WTC11 (cell line): Measurements from ENCODE around the gene PPP3CB. TPM values are rescaled to one million over a fixed set of nuclear protein-coding genes. Genes with fewer than 3 reads are reported as not detected.
"Not testable (repeated sequence)": the region's sequence is repeated elsewhere in the genome, so short reads cannot be mapped to it uniquely, and the experiment has no call there.

Source experiments
- ATAC-seq: fragments of 200-7000 bp; cut with Tn5 transposase; 2 replicates; pipeline ENCODE4 v1.10.0; 2021; ENCODE audit warnings: mild to moderate bottlenecking, moderate library complexity
- CTCF ChIA-PET: fragments of 300-600 bp; sonication (Branson Sonifier 250); formaldehyde crosslinking; loops from one replicate; lab custom pipeline; 2021; ENCODE audit warnings: antibody characterized with exemption; lab: Charles Lee
- POLR2A ChIA-PET: fragments of 350-600 bp; sonication (Branson Sonifier 250); formaldehyde crosslinking; loops from one replicate; lab custom pipeline; 2021; ENCODE audit warnings: antibody characterized with exemption; lab: Charles Lee
- DNase-seq: peaks from one replicate; pipeline ENCODE4 v3.0.0; 2021; ENCODE audit warnings: low spot score
- H3K27ac Mint-ChIP-seq: 2 replicates; pipeline ENCODE4 v1.8.0; 2021; ENCODE audit warnings: mixed read lengths
- H3K27me3 Mint-ChIP-seq: 2 replicates; pipeline ENCODE4 v1.8.0; 2021; ENCODE audit warnings: low read depth, mild to moderate bottlenecking, moderate library complexity, mixed read lengths
- H3K36me3 Mint-ChIP-seq: 2 replicates; pipeline ENCODE4 v1.8.0; 2021; ENCODE audit warnings: mixed read lengths
- H3K4me1 Mint-ChIP-seq: 2 replicates; pipeline ENCODE4 v1.8.0; 2022; ENCODE audit warnings: mixed read lengths
- H3K4me3 Mint-ChIP-seq: 2 replicates; pipeline ENCODE4 v1.8.0; 2021; ENCODE audit warnings: mild to moderate bottlenecking, moderate library complexity, mixed read lengths
- H3K9me3 Mint-ChIP-seq: 2 replicates; pipeline ENCODE4 v1.8.0; 2021; ENCODE audit warnings: mixed read lengths
- ATF2 ChIP-seq: sonication (generic); formaldehyde crosslinking; IDR thresholded peaks from 2 replicates; pipeline ENCODE4 v1.8.1; 2022; ENCODE audit warnings: low read depth, missing genetic modification reagents, borderline replicate concordance
- CTCF ChIP-seq: fragments of 200-600 bp; IDR thresholded peaks from 2 replicates; pipeline ENCODE4 v1.8.0; 2022; ENCODE audit warnings: antibody characterized with exemption
- NFYB ChIP-seq: sonication (generic); formaldehyde crosslinking; conservative IDR thresholded peaks from 2 replicates; pipeline ENCODE4 v1.8.0; 2022; ENCODE audit warnings: low read depth, missing genetic modification reagents
- PREB ChIP-seq: sonication (generic); formaldehyde crosslinking; IDR thresholded peaks from 2 replicates; pipeline ENCODE4 v1.8.1; 2022; ENCODE audit warnings: mild to moderate bottlenecking, missing genetic modification reagents, moderate library complexity, borderline replicate concordance
- TCF7 ChIP-seq: sonication (generic); formaldehyde crosslinking; IDR thresholded peaks from 2 replicates; pipeline ENCODE4 v1.8.0; 2022; ENCODE audit warnings: mild to moderate bottlenecking, low read depth, missing genetic modification reagents, moderate library complexity
- TEAD1 ChIP-seq: sonication (generic); formaldehyde crosslinking; IDR thresholded peaks from 2 replicates; pipeline ENCODE4 v1.8.0; 2022; ENCODE audit warnings: mild to moderate bottlenecking, missing genetic modification reagents
- USF2 ChIP-seq: sonication (generic); formaldehyde crosslinking; IDR thresholded peaks from 2 replicates; pipeline ENCODE4 v1.8.1; 2023; ENCODE audit warnings: mild to moderate bottlenecking, missing genetic modification reagents, moderate library complexity
- ZNF512 ChIP-seq: sonication (generic); formaldehyde crosslinking; IDR thresholded peaks from 2 replicates; pipeline ENCODE4 v1.8.1; 2022; ENCODE audit warnings: missing genetic modification reagents, borderline replicate concordance
- total RNA-seq: library from RNA; stranded (reverse); gene quantifications from 3 replicates; pipeline ENCODE4 v1.2.3, GENCODE V29; 2021
- TF ChIP-seq, protein P1 (sequence below): fragments of 250-450 bp; sonication (Bioruptor Pico); IDR thresholded peaks from 2 replicates; pipeline ENCODE4 v1.9.0; 2021; ENCODE audit warnings: mild to moderate bottlenecking, borderline replicate concordance
- TF ChIP-seq, protein P2 (sequence below): sonication (generic); formaldehyde crosslinking; IDR thresholded peaks from 2 replicates; pipeline ENCODE4 v1.8.1; 2023; ENCODE audit warnings: mild to moderate bottlenecking, missing genetic modification reagents

PPP3CB gene
- total RNA-seq, 1 experiment from 2014 or later = 30.0 TPM

- ATAC-seq (peak; percentile 97), DNase-seq (peak; percentile 67)
Observed at GRCh38 chr10:73398024-73398423, 97.8 kb downstream of the PPP3CB start.

DNA sequence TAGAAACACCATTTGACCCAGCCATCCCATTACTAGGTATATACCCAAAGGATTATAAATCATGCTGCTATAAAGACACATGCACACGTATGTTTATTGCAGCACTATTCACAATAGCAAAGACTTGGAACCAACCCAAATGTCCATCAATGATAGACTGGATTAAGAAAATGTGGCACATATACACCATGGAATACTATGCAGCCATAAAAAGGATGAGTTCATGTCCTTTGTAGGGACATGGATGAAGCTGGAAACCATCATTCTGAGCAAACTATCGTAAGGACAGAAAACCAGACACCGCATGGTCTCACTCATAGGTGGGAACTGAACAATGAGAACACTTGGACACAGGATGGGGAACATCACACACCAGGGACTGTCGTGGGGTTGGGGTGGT is 101.5 kb downstream of the PPP3CB start:
- CTCF ChIA-PET, DNase-seq, POLR2A ChIA-PET, ATAC-seq, H3K4me1 Mint-ChIP-seq, H3K27me3 Mint-ChIP-seq, H3K4me3 Mint-ChIP-seq, H3K27ac Mint-ChIP-seq, H3K9me3 Mint-ChIP-seq: not testable (repeated sequence)
- peaks cover 43% of the 10 kb centered on the region for H3K36me3 Mint-ChIP-seq

More at GRCh38 chr10:73398024-73398423, 97.8 kb downstream of the PPP3CB start:
- no peaks in the 10 kb centered on the region for H3K4me1 Mint-ChIP-seq
- peak; percentile 34; the same call in 1 of the 2 replicates for TF ChIP-seq CTCF
- no peak for TF ChIP-seq NFYB (CRISPR knock-in tag)
- H3K27ac Mint-ChIP-seq = no peak overlapping the region
- H3K4me3 Mint-ChIP-seq = no peak overlapping the region
- H3K27me3 Mint-ChIP-seq = no peaks in the 10 kb centered on the region
- CTCF ChIA-PET = interaction anchor here (0.6 to 1.5 kb wide), 14 partner anchors 9 to 1815 kb away, joined by 3 to 12 read pairs (median 4); partner anchors contain the start of gene DNAJC9
- POLR2A ChIA-PET = no interaction called here
- peaks cover 35% of the 10 kb centered on the region for H3K36me3 Mint-ChIP-seq
- H3K9me3 Mint-ChIP-seq = no peaks in the 10 kb centered on the region; the same call in 1 of the 2 replicates

GRCh38 chr10:73388228-73388627 is 107.6 kb downstream of the PPP3CB start:
- H3K4me3 Mint-ChIP-seq = no peak overlapping the region
- no peaks in the 10 kb centered on the region for H3K4me1 Mint-ChIP-seq
- H3K27me3 Mint-ChIP-seq = no peaks in the 10 kb centered on the region
- H3K36me3 Mint-ChIP-seq = peaks cover 43% of the 10 kb centered on the region
- ChIA-PET CTCF (no interaction called here), POLR2A (no interaction called here)
- no peak overlapping the region for H3K27ac Mint-ChIP-seq
- DNase-seq = no peak
- TF ChIP-seq ZNF512 (CRISPR knock-in tag) (no peak), ATF2 (CRISPR knock-in tag) (no peak), TEAD1 (no peak), PREB (no peak), TCF7 (CRISPR knock-in tag) (no peak), CTCF (no peak), USF2 (CRISPR knock-in tag) (no peak)
- TF ChIP-seq, protein P1, sequence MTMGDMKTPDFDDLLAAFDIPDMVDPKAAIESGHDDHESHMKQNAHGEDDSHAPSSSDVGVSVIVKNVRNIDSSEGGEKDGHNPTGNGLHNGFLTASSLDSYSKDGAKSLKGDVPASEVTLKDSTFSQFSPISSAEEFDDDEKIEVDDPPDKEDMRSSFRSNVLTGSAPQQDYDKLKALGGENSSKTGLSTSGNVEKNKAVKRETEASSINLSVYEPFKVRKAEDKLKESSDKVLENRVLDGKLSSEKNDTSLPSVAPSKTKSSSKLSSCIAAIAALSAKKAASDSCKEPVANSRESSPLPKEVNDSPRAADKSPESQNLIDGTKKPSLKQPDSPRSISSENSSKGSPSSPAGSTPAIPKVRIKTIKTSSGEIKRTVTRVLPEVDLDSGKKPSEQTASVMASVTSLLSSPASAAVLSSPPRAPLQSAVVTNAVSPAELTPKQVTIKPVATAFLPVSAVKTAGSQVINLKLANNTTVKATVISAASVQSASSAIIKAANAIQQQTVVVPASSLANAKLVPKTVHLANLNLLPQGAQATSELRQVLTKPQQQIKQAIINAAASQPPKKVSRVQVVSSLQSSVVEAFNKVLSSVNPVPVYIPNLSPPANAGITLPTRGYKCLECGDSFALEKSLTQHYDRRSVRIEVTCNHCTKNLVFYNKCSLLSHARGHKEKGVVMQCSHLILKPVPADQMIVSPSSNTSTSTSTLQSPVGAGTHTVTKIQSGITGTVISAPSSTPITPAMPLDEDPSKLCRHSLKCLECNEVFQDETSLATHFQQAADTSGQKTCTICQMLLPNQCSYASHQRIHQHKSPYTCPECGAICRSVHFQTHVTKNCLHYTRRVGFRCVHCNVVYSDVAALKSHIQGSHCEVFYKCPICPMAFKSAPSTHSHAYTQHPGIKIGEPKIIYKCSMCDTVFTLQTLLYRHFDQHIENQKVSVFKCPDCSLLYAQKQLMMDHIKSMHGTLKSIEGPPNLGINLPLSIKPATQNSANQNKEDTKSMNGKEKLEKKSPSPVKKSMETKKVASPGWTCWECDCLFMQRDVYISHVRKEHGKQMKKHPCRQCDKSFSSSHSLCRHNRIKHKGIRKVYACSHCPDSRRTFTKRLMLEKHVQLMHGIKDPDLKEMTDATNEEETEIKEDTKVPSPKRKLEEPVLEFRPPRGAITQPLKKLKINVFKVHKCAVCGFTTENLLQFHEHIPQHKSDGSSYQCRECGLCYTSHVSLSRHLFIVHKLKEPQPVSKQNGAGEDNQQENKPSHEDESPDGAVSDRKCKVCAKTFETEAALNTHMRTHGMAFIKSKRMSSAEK (CRISPR knock-in tag) = no peak
- TF ChIP-seq, protein P2, sequence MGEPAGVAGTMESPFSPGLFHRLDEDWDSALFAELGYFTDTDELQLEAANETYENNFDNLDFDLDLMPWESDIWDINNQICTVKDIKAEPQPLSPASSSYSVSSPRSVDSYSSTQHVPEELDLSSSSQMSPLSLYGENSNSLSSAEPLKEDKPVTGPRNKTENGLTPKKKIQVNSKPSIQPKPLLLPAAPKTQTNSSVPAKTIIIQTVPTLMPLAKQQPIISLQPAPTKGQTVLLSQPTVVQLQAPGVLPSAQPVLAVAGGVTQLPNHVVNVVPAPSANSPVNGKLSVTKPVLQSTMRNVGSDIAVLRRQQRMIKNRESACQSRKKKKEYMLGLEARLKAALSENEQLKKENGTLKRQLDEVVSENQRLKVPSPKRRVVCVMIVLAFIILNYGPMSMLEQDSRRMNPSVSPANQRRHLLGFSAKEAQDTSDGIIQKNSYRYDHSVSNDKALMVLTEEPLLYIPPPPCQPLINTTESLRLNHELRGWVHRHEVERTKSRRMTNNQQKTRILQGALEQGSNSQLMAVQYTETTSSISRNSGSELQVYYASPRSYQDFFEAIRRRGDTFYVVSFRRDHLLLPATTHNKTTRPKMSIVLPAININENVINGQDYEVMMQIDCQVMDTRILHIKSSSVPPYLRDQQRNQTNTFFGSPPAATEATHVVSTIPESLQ = no peak
- no peaks in the 10 kb centered on the region for H3K9me3 Mint-ChIP-seq
- no peak for ATAC-seq
